Heart right ventricle (tissue), 16 donors: ENCODE measurements around the gene TRABD2B. TPM values are rescaled to one million over a fixed set of nuclear protein-coding genes. Genes with fewer than 3 reads are reported as not detected.

Experiments
- ATAC-seq, 8 donors: fragments of 200-7000 bp; cut with Tn5 transposase; one replicate each; pipeline ENCODE4 v1.9.1; 2020; ENCODE audit warnings: mild to moderate bottlenecking in 8 of 8, moderate library complexity in 8 of 8, moderate number of reproducible peaks in 1 of 8
- DNase-seq, 2 donors: peaks; one replicate each; pipeline ENCODE4 v3.0.0-alpha.2; 2020
- H3K27ac ChIP-seq, 10 donors: fragments of 200-600 bp; sonication (generic) in 2 of 10; one replicate each; pipeline versions ENCODE4 v1.5.0 to v1.8.0; 2020 to 2022; ENCODE audit warnings: mild to moderate bottlenecking in 3 of 10
- H3K27me3 ChIP-seq, 7 donors: fragments of 200-600 bp; one replicate each; pipeline ENCODE4 v1.8.0; 2021 to 2022; ENCODE audit warnings: mild to moderate bottlenecking in 2 of 7
- H3K36me3 ChIP-seq, 9 donors: fragments of 200-600 bp; sonication (generic) in 1 of 9; one replicate each; pipeline versions ENCODE4 v1.5.0 to v1.8.0; 2020 to 2022; ENCODE audit warnings: mild to moderate bottlenecking in 2 of 9
- H3K4me1 ChIP-seq, 9 donors: fragments of 200-600 bp; sonication (generic) in 1 of 9; one replicate each; pipeline versions ENCODE4 v1.5.0 to v1.8.0; 2020 to 2022; ENCODE audit warnings: mild to moderate bottlenecking in 4 of 9
- H3K4me3 ChIP-seq, 10 donors: fragments of 200-600 bp; sonication (generic) in 2 of 10; one replicate each; pipeline versions ENCODE4 v1.5.0 to v1.8.0; 2020 to 2022; ENCODE audit warnings: mild to moderate bottlenecking in 7 of 10, moderate library complexity in 2 of 10
- H3K9me3 ChIP-seq, 11 donors: fragments of 200-600 bp in 10 of 11; sonication (generic) in 2 of 11; one replicate each; pipeline versions ENCODE4 v1.5.0 to v1.8.0; 2013 to 2022; ENCODE audit warnings: mild to moderate bottlenecking in 2 of 11, control low read depth in 1 of 11, moderate library complexity in 1 of 11
- WGBS, 2 donors: extraction: QIAGEN DNeasy Blood & Tissue Kit; methylation state at CpG; one replicate each; pipeline ENCODE4 v1.1.7; 2013; ENCODE audit warnings: inconsistent platforms in 1 of 2; 5-methylcytosine and 5-hydroxymethylcytosine counted together
- intact Hi-C, 10 donors: fragments of 100-400 bp; cut with DNase I; formaldehyde crosslinking; loops; one replicate each; pipeline versions ENCODE4 v1.11.1 to v1.14.2; 2022
- polyA plus RNA-seq, 2 donors: library from polyadenylated mRNA; stranded (reverse); fragments of 200-250 nt; gene quantifications; one replicate each; pipeline ENCODE4 v1.2.3, GENCODE V29; 2013
- total RNA-seq, 10 donors: library from RNA; stranded (reverse); fragmentation: NEBNext Ultra II Directional in 3 of 10; extraction: Animal tissue kit (Norgen Biotek cat#: 25700) in 3 of 10; gene quantifications; one replicate each; pipeline versions ENCODE4 v1.2.1 to v1.2.4, GENCODE V29; 2021 to 2023
- TF ChIP-seq, protein P1 (sequence below), 9 donors: fragments of 200-600 bp; sonication (generic) in 2 of 9; IDR thresholded peaks; one replicate each; pipeline versions ENCODE4 v1.5.0 to v1.8.0; 2021 to 2022; ENCODE audit warnings: antibody characterized with exemption in 9 of 9, mild to moderate bottlenecking in 5 of 9, moderate library complexity in 1 of 9
- donor health status: Arrhythmogenic right ventricular cardiomyopathy.
- donor health status: ischemic (EF 13 %, LVEDD 7.1; RV severe dilation, severe dysfunction).
- donor health status: healthy with polysubstance abuse.
- donor health status: DM: no; HTN: yes; CAD: no.
- donor health status: DM: no; HTN: no; CAD: no.
- donor health status: ischemic (EF 25% LVEDD 6.9; RV normal size, moderate dysfunction).
- donor health status: ischemic (EF 25% LVEDD 5.7; RV mildly dilated, moderate dysfunction).
- donor health status: healthy.
- donor health status: DM: yes; HTN: yes; CAD: no.
- donor health status: Ischemic cardiomyopathy.
- donor health status: ischemic (EF 35%, LVEDD 5.7; RV mildly dilated, moderate dysfunction).
- donor health status: nonischemic (EF 11% LVEDD 7.7; RV severe dilation, severe dysfunction).
- donor health status: DM: yes; HTN: yes; CAD: no.
- donor health status: PGD.
- donor health status: ischemic (EF 29% LVEDD 5.4; RV normal size, mild dysfunction).
- donor health status: nonischemic (EF 23%, LVEDD 6.1; RV moderate dilation, normal function).

The TRABD2B gene
- total and polyA plus RNA-seq, 12 donors, result 0.21 to 1.1 (median 0.53) TPM

DNA sequence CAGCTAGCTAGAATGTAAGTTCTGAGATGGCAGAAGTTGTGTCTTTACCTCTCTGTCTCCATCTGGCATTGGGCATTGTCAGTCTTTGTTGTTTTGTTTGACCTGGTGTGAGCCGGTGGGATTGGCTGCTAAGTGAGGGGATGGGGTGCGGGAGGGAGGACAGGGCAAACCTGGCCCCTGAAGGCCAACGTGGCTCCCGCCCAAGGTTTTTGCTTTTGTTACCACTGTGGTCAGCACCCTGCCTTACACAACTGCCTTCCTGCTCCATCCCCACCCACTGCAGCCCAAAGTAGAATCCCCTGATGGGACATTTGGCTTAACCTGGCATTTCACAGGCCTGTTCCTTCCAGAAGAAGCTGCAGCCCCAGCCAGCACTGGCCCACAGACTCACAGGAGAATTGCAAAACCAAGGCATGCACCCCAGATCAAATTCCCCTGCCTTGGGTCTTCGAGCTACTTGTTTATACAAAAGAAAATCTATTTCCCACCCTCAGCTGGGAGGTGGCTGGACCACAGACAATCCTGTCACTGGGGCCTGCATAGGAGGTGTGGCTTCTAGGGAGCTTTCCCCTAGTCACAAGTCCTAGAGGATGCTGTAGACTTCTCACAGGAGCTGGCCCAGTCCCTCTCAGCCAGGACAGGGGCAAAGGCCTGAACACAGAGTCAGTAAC is 147.5 kb downstream of the TRABD2B start:
- no peaks in the 10 kb centered on the region for H3K27me3 ChIP-seq
- H3K4me3 ChIP-seq, result no peak overlapping the region
- TF ChIP-seq, protein P1, sequence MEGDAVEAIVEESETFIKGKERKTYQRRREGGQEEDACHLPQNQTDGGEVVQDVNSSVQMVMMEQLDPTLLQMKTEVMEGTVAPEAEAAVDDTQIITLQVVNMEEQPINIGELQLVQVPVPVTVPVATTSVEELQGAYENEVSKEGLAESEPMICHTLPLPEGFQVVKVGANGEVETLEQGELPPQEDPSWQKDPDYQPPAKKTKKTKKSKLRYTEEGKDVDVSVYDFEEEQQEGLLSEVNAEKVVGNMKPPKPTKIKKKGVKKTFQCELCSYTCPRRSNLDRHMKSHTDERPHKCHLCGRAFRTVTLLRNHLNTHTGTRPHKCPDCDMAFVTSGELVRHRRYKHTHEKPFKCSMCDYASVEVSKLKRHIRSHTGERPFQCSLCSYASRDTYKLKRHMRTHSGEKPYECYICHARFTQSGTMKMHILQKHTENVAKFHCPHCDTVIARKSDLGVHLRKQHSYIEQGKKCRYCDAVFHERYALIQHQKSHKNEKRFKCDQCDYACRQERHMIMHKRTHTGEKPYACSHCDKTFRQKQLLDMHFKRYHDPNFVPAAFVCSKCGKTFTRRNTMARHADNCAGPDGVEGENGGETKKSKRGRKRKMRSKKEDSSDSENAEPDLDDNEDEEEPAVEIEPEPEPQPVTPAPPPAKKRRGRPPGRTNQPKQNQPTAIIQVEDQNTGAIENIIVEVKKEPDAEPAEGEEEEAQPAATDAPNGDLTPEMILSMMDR (IDR thresholded peaks at IDR 0.05), result no peak
- DNase-seq (no peak), ATAC-seq (peak in 1 of 8 donors; percentile 38)
- H3K4me1 ChIP-seq, result peaks cover 0 to 8% (median 0%) of the 10 kb centered on the region in 9 donors
- H3K27ac ChIP-seq, result no peak overlapping the region
- intact Hi-C loops, result no loop called here
- 79 to 89% methylated on average over 5 of the region's 5 CpGs for WGBS, 2 donors
- H3K36me3 ChIP-seq, result no peaks in the 10 kb centered on the region
- no peaks in the 10 kb centered on the region for H3K9me3 ChIP-seq

DNA sequence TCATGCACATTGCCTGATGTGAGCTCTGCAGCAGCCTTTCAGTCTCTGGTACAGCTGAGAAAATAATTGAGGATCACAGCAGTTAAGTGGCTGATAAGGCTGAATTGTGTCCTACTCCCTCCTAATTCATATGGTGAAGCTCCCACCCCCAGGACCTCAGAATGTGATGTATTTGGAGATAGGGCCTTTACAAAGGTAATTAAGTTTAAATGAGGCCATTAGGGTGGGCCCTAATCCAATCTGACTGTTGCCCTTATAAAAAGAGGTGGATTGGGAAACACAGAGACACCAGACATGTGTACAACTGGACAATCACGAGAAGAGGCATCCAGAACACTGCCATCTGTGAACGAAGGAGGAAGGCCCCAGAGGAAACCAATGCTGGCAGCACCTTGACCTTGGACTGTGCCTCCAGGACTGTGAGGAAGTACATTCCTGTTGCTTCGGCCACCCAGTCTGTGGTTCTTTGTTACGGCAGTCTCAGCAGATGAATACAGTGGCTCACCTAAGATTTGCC is 148.1 kb downstream of the TRABD2B start:
- WGBS, 2 donors, result 63 to 78% methylated on average over 4 of the region's 4 CpGs
- no peaks in the 10 kb centered on the region for H3K36me3 ChIP-seq
- intact Hi-C loops, result no loop called here
- DNase-seq (no peak), ATAC-seq (no peak)
- peaks cover 0 to 8% (median 0%) of the 10 kb centered on the region in 9 donors for H3K4me1 ChIP-seq
- H3K9me3 ChIP-seq, result no peaks in the 10 kb centered on the region
- H3K4me3 ChIP-seq, result no peak overlapping the region
- TF ChIP-seq, protein P1 (IDR thresholded peaks at IDR 0.05), result no peak
- no peak overlapping the region for H3K27ac ChIP-seq
- no peaks in the 10 kb centered on the region for H3K27me3 ChIP-seq

DNA sequence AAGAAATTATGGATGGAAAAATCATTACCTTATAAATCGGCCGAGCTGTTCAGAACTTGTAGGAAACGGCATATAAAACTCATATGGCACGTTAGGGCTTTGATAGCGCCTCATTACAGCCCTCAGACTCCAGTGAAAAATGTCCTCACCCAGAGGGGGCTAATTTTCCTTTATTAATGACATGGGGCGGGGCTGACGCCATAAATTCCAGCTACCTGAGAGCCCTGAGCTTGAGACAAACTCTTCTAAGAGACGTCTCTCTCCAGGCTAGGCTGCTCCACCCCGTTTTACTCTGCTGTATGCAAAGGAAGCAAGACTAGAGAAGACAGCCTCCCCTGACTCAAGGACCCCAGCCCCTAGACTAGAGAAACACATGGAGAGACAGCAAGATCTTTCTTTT is 149.4 kb downstream of the TRABD2B start:
- Histone ChIP-seq H3K27ac (no peak overlapping the region), H3K4me1 (peaks cover 0 to 8% (median 0%) of the 10 kb centered on the region in 9 donors), H3K27me3 (no peaks in the 10 kb centered on the region), H3K9me3 (no peaks in the 10 kb centered on the region), H3K4me3 (no peak overlapping the region), H3K36me3 (no peaks in the 10 kb centered on the region)
- TF ChIP-seq, protein P1 (IDR thresholded peaks at IDR 0.05), result no peak
- DNase-seq (no peak), ATAC-seq (no peak)
- WGBS, 2 donors, result 94 to 95% methylated on average over 9 of the region's 9 CpGs
- intact Hi-C loops, result no loop called here

DNA sequence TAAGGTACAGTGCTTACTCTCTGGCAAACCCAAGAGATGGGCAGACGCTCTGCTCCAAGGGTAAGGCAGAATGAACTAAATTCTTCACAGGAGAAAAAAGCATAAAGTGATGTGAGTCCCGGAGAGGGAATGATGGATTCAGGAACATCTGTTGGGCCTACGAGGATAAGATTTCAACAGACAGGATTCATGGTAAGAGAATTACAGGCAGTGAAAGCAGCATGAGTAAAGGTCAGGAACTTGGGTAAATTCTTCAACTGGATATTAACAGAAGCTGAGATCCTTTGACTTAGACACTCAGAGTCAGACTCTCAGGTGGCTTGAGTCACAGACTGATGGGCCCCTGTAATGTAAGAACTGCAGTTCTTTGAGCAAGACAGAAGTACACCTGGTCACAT is 152.6 kb downstream of the TRABD2B start:
- no peaks in the 10 kb centered on the region for H3K36me3 ChIP-seq
- no peaks in the 10 kb centered on the region for H3K9me3 ChIP-seq
- intact Hi-C loops, result no loop called here
- no peak for ATAC-seq
- H3K27me3 ChIP-seq, result no peaks in the 10 kb centered on the region
- H3K4me3 ChIP-seq, result no peak overlapping the region
- H3K27ac ChIP-seq, result no peak overlapping the region
- TF ChIP-seq, protein P1 (IDR thresholded peaks at IDR 0.05), result no peak
- DNase-seq, result no peak
- WGBS, 2 donors, result 88 to 95% methylated on average over 3 of the region's 3 CpGs
- H3K4me1 ChIP-seq, result peaks cover 0 to 6% (median 0%) of the 10 kb centered on the region in 9 donors
